ENCODE measurements around the gene NRXN2.

DNA sequence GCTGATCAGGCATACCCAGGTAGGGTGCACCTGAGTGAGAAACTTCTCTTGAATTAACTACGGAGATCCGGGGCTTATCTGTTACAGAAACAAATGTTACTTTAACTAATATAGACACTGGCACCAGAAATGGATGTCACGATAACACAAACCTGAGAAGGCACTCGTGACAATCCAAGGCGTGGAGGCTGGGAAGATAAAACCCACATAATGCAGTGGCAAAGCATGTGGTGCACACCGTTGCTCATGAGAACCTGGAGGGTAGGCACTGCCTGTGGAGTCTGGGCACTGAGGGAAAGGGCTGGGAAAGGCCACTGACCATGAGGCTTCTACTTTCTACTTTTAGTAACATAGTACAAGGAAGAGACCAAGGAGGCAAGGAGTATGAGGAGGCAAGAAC lies 109.3 kb downstream of the NRXN2 start:
- TF ChIP-seq NFIC (IDR thresholded peaks at IDR 0.05) (no peak), CEBPB (IDR thresholded peaks at IDR 0.05) (no peak), ZBTB7A (IDR thresholded peaks at IDR 0.05; ENCODE audit: low read depth) (no peak), CREB1 (IDR thresholded peaks at IDR 0.05; ENCODE audit: low read depth) (no peak), EP300 (IDR thresholded peaks at IDR 0.05; ENCODE audit: borderline replicate concordance) (no peak), TAF1 (IDR thresholded peaks at IDR 0.05; ENCODE audit: low read depth) (no peak), YY1 (IDR thresholded peaks at IDR 0.05; ENCODE audit: low read depth) (no peak), REST (IDR thresholded peaks at IDR 0.05; ENCODE audit: low read depth) (no peak), TEAD4 (IDR thresholded peaks at IDR 0.05) (no peak), USF1 (IDR thresholded peaks at IDR 0.05) (no peak)
- TF ChIP-seq, protein P1, sequence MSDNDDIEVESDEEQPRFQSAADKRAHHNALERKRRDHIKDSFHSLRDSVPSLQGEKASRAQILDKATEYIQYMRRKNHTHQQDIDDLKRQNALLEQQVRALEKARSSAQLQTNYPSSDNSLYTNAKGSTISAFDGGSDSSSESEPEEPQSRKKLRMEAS (IDR thresholded peaks at IDR 0.05) = no peak

Measured in Ishikawa (cell line).